GM18517 (cell line): ENCODE results near the gene C22orf31.

Experiments used
- ATAC-seq: cut with Tn5 transposase; IDR thresholded peaks from one replicate; pipeline ENCODE4 v1.9.1; 2021; ENCODE audit warnings: mild to moderate bottlenecking, moderate library complexity; ENCODE audit not compliant: unreplicated experiment

Gene C22orf31

GRCh38 chr22:29030016-29030617 lies 31.5 kb downstream of the C22orf31 start:
- ATAC-seq, result no peak

DNA sequence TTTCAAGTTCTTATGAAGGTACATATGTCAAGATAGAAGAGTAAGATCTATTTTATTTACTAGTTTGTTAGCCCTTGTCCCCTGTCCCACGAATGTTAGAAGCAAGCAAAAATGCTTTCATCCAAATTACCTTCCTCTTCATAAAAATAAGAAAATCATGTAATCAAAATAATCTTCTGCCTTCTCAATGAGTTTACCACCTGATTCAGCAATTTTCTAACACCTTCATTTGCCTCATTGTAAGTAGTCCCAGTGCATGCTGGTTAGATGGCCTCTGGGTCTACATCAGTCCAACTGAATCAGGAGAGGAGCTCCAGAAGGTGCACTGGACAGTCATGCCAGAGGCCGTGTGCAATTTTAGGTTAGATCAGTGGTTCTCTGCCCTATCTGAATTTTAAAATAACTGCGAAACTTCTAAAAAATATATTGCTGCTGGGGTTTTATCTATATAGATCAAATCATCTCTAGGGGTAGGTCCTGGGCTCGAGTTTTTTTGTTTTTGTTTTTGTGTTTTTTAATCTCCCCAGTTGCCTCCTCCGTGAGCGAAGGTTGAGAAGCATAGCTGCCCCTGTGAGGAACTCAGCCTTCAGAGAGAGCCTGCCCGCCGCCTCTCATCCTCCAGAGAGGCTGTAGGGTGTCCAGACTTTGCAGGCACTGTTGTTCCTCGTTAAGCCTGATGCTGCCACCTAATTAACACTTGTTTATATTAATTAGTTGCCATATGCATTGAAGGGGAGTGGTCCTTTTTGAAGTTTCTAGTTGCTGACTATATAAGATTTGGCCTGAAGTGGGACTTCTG lies 32.2 kb downstream of the C22orf31 start:
- ATAC-seq, result no peak

GRCh38 chr22:29028468-29028867 lies 33.2 kb downstream of the C22orf31 start:
- ATAC-seq, result no peak

DNA sequence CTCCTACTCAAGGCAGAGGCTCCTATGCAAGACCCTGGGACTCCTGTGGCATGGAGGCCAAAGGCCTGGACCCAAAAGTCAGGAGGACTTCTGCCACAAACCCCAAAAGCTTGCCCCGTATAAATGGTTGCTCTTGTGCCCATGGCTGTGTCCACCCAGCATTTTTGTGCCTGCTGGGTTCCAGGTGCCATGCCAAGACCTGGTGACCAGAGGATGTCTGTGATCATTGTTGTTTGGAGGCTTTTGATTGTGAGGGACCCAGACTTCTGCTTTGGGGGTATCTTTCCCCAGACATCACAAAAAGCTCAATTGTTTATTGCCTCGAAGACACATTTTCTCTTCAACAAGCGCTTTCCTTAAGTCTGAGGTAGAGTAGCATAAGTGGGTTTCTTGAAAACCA lies 35.1 kb downstream of the C22orf31 start:
- no peak for ATAC-seq

- no peak for ATAC-seq
These were observed 38.3 kb downstream of the C22orf31 start for GRCh38 chr22:29023172-29023796.

- no peak for ATAC-seq
These were observed 39.4 kb downstream of the C22orf31 start for GRCh38 chr22:29022101-29022817.

DNA sequence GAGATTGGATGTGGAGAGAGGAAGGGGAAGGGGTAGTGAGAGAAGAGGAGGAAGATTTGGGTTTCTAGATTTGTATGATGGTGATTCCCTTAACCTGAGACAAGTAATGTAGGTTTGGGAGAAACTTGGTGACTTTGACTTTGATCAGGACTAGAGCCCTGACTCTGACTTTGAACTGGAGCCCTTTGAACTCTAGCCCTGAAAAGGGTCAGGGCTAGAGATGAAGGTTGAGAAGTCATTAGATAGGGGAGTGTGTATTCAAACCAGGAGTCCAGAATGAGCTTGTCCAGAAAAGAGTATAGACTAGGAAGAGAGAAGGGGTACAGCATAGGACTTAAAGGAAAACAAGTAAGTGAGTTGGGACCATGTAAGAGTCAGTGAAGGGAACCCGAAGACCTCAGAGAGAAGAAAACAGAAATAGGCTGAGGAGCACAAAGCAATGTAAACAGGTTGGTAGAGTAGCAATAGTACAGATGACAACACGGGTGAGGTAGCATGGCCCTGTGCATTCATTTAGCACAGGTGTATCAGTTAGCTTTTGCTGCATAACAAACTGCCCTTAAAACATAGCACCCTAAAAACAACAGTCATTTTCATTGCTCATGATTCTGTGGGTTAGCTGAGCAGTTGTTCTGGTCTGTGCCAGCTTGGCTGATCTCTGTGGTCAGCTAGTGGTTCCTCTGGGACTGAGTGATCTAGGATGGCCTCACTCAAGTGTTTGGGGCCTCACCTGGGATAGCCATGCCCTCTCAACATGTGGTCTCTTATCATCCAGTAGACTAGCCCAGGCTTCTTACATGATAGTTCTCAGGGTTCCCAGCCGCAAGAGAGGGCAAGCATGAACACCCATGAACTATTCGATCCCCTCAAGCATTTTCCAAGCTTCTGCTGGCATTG lies 43.1 kb downstream of the C22orf31 start:
- no peak for ATAC-seq

DNA sequence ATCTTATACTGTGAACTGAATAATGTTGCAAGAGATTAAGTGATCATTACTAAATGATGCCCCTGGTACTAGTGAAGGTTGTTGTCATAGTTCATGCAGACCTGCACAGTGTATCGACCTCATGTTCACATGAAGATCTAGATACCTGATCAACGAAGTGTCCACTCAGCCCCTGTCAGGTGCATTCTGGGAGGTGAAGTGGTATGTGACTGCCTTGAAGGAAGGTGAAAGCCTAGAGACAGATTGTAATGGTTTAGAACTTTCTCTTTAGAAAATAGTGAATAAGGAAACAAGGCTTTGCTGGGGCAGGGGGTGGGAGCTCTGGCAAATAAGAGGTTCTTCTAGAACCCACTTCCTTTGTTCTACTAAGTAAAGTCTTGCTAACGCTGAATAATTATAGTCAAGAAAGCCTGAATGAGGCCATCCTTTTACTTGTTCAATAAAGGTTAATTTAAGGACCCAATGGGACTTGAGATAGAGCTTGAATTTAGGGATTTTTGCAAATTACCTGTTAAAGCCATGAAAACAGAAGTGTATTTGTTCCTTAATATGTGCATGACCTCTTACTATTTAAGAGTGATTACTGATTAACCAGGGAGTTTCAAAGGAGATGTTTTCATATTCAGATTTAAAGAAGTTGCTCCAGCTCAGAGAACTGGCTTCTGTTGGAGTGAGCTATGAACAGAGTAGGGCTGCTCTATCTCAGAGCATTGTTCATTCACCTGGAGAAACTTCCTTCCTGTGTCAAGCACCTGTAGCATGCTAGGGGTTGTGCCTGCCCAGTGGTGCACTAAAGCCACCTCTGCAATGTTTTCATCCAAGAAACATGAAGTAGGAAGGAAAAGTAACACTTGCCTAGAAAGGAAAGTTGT lies 45.3 kb downstream of the C22orf31 start:
- ATAC-seq, result no peak

DNA sequence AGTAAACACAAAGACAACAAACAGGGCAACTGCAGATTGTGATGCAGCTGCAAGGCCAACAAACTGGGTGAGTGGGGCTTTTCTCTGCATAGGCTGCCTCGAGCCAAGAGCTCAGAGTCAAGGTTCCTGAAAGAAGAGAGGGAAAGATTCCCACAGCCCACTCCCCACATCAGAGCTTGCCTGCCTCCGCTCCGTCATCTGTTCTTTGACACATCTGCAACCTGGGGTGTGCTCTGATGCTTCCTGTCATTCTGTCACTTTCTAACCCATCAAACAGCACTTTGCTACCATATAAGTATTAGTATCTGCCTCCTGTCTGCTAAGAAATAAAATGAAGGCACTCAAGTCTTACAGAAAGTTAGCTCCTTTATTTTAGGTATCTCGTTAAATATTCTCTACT lies 46.9 kb downstream of the C22orf31 start:
- ATAC-seq, result no peak

DNA sequence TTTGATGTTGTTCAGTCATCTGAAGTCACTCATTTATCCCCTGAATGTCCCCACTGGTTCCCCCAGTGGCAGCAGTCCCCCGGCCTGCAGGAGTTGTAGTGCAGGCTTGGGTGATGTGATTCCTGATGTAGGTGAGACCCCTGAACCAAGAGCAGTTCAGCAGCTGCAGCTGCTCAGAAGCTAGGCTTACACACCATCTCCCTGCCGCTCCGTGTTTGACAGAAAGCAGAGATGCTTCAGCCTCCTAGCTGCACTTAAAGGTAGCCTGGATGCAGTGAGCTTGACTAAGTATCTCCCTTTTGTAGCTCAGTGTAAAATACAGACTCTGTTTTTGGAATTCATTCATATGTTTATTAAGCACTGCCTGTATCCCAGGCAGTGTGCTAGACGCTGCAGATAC lies 47.3 kb downstream of the C22orf31 start:
- ATAC-seq, result no peak

DNA sequence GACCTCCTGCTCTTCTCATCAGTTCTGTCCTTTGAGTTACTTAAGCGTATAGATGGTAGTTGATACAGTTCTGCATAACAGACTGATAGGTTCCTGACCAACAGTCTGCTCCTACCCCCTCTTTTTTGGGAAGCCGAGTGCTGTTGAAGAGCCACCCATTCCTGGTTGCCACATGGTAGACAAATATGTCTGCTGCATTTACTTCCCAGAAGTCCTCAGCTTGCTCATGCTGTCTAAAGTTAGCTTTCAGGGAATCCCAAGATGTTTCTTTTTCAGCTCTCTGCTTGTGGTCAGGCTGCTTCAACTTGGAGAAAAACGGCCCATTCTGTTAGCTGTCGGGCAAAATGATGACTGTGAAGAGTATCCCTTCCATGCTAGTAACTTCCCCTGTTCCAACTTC lies 48.7 kb downstream of the C22orf31 start:
- no peak for ATAC-seq

DNA sequence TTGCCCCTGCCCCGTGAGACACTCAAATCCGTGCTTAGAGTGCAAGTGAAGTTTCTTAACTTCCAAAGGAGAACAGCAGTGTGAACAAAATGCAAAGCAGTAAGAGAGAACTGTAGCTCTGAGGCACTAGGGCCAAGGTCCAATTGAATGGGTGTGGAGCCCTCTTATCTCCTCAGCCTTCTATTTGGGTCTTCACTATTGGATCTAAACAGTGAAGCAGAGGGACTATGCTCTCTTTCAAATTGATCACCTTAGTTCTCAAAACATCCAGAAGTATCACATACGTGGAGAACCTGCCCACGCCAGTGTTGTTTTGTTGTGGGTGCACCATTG lies 49.6 kb downstream of the C22orf31 start:
- no peak for ATAC-seq

DNA sequence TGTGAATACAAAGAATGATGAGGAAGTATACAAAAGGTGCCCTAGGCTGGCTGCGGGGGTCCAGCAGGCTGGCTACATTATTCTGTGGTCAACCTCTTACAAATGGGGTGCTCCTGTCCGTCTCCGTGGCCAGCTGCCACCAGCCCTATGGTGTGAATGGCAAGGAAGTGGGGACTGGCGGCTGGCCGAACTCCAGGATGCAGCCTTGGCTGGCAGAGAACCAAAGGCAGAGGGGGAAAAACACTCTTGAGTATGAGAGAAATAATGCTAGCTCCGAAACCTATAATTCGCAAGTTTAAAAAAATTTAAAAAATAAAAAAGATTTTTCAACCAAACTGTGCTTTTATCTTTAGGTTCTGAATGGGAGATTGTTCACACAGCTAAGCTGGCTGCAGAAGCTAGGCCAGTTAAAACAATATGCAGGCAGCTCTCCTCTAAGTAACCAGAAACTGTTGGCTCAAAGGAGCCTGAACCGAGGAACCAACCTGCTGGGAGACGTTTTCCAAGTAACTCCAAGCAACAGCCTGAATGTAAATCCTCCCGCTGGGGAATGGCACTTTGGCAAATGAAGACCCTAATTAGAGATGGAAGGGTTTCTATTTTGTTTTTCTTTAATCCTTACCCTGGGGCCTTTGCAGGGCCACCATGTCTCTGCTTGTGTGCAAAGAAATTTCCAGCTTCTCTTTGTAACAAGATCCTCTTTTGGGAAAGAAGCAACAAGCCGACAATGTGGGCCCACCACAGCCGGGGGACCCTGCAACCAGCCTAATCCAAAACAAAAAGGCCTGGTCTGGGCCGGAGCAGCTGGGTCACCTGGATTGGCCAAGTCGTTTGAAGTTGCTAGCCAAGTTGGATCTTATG lies 50.2 kb downstream of the C22orf31 start:
- no peak for ATAC-seq

DNA sequence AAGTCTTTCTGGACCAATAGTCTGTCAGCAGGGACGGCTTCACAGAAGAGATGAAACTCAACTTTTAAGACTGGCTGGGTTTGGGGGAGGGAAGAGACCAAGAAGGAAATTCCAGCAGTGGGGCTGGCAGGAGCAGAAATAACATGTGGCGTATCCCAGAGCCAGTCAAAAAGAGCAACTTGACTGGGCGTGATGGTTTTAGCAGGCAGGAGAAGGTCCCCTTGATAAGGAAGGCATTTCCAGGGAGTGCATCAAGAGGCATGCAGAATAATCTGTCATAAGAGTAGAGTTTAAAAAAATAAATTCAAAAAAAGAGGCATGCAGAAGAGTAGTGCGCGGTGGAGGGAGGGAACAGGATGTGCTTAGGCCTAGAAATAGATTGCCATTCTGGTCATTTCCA lies 52.5 kb downstream of the C22orf31 start:
- no peak for ATAC-seq
